LHCN-M2 (cell line): ENCODE results near the gene ABCB10. TPM values are rescaled to one million over a fixed set of nuclear protein-coding genes. Genes with fewer than 3 reads are reported as not detected.
A peak's percentile ranks its signal among the peaks of the same experiment; 100 is the strongest.

Experiments used
- DNase-seq: peaks from one replicate; pipeline ENCODE4 v3.0.0-alpha.2; 2012; ENCODE audit warnings: low read depth
- total RNA-seq: library from RNA; depleted of rRNA; stranded (reverse); fragments of >200 nt; gene quantifications from 2 replicates; pipeline ENCODE4 v1.2.3, GENCODE V29; 2014; rRNA removed

ABCB10 gene
- total RNA-seq, 1 experiment from 2014 or later: 23.1 TPM

DNA sequence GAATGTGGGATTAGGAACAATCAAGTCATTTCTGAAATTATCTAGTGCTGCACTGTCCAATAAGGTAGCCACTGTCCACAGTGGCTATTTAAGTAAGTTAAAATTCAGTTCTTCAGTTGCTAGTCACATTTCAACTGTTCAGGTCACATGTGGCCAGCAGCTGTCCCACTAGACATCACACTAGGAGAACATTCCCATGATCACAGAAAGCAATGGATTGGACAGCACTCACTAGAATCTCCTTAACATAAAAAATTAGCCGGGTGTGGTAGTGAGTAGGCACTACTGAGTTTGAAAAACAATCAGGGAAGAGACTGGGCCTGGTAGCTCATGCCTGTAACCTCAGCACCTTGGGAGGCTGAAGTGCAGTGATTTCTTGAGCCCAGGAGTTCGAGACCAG, 84.0 kb downstream of the ABCB10 start:
- peak; percentile 13 for DNase-seq

DNA sequence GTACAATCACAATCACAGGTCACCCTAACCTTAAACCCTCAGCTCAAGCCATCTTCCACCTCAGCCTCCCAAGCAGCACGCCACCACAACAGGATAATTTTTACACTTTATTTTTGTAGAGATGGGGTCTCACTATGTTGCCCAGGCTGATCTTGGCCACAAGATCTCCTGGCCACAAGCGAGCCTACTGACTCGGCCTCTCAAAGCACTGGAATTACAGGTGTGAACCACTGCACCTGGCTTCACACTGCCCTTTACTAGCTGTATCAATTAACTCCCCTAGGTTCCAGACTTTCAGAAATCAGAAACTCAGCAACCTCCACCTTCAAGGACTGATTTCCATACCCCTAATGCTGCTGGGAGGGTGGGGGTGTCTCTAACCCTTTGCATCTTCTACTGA, 87.3 kb downstream of the ABCB10 start:
- DNase-seq: no peak

DNA sequence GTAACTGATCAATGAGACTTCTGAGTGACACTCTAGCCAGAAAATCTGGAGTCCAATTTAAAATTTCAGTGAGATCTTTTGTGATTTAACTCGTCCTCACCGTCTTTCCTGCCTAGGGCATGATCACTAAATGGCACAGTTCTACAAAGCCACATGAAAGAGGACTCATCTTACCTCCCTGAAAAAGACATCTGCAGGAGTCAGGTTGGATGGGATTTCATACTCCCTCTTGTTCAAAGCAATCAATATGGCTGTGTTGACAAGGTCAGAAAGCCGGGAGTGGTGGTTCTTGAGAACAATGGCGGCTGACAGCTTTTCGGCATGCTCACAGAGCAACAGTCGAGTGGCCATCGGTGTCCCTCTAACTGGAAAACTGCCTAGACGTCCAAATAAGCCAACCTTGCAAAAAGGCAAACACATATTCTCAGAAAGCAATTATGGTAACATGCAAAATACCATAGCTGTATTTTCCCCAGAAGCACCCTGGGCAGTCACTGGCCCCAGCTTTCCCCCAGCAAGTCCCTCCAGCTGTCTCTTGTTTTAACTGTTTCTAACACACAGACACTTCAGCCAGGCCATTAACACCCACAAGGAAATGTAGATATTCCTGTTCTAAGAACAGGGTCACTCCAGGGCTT, 88.0 kb downstream of the ABCB10 start:
- DNase-seq: no peak

DNA sequence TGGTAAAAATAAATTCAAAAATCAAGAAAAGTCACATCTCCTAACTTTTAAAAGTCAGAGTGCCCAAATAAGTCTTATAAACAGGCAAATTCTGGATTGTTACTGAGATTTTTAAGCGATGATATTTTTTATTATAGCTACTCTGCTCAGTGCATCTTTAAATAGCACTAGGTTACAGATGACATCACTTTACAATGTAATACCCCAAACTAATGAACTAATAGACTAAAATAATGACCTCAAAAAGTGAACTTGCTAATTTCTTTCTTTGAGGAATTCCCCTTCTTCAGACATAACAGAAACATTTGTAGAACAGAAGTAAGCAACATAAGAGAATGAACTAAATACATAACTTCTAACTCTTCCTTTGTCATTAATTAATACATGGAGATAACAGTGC, 91.6 kb downstream of the ABCB10 start:
- DNase-seq: no peak

Other genes with a start within 250 kb of the ABCB10 start
- 11.0 and 11.7 TPM in 2 replicates for gene CCSAP, start 215.7 kb downstream of the ABCB10 start, total RNA-seq
- gene ACTA1, start 124.6 kb downstream of the ABCB10 start, total RNA-seq: 0.34 TPM in 1 of 2 replicates, not detected in the other
- gene NUP133, start 50.4 kb downstream of the ABCB10 start, total RNA-seq: 33.3 and 36.3 TPM in 2 replicates
- 15.0 and 18.6 TPM in 2 replicates for gene TAF5L, start 67.4 kb upstream of the ABCB10 start, total RNA-seq
- 14.1 and 17.2 TPM in 2 replicates for gene URB2, start 67.5 kb upstream of the ABCB10 start, total RNA-seq